ENCODE data around the gene NKAPD1. TPM values are rescaled to one million over a fixed set of nuclear protein-coding genes. Genes with fewer than 3 reads are reported as not detected.

The NKAPD1 gene
- polyA plus RNA-seq, 3 donors = 5.3 to 9.4 (median 7.7) TPM

DNA sequence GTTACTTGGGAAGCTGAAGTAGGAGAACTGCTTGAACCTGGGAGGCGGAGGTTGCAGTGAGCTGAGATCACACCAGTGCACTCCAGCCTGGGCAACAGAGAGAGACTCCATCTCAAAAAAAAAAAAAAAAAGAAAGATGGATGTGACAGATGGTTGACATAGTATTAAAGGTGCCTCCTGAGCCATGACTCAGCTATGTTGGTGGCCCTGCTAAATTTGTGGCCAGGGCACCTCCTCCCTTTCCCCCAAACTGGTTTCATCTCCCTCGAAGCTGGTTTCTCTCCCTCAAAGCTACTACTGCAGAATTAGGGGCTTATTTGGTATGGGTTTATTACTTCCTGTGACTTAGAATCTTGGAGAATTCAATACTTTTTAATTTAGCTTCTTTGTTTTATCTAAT, 44.1 kb downstream of the NKAPD1 start:
- TF ChIP-seq, protein P1, sequence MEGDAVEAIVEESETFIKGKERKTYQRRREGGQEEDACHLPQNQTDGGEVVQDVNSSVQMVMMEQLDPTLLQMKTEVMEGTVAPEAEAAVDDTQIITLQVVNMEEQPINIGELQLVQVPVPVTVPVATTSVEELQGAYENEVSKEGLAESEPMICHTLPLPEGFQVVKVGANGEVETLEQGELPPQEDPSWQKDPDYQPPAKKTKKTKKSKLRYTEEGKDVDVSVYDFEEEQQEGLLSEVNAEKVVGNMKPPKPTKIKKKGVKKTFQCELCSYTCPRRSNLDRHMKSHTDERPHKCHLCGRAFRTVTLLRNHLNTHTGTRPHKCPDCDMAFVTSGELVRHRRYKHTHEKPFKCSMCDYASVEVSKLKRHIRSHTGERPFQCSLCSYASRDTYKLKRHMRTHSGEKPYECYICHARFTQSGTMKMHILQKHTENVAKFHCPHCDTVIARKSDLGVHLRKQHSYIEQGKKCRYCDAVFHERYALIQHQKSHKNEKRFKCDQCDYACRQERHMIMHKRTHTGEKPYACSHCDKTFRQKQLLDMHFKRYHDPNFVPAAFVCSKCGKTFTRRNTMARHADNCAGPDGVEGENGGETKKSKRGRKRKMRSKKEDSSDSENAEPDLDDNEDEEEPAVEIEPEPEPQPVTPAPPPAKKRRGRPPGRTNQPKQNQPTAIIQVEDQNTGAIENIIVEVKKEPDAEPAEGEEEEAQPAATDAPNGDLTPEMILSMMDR (IDR thresholded peaks at IDR 0.05) = no peak
- Mint-ChIP-seq H3K4me1 (peaks cover 37% of the 10 kb centered on the region), H3K9me3 (peaks cover 0 to 2% (median 0%) of the 10 kb centered on the region in 7 donors), H3K4me3 (no peak overlapping the region), H3K27me3 (ENCODE audit: low read depth in 3 of 3) (peaks cover 0 to 2% (median 0%) of the 10 kb centered on the region in 3 donors), H3K36me3 (peaks cover 3 to 8% of the 10 kb centered on the region in 2 donors), H3K27ac (peak overlapping the region in 1 of 7 donors; percentile 25)
- no peak overlapping the region for H3K4me3 ChIP-seq (replicated peaks in 1 of 3; ENCODE audit: low read depth in 2 of 3, low read length in 3 of 3)
- no peaks in the 10 kb centered on the region for H3K27me3 ChIP-seq (ENCODE audit: control insufficient read depth in 2 of 2, insufficient read depth in 2 of 2, low read length in 2 of 2)
- H3K4me2 ChIP-seq (replicated peaks; ENCODE audit: extremely low read depth, low read length, poor library complexity, severe bottlenecking) = no peak overlapping the region
- intact Hi-C loops (cut with micrococcal nuclease) = loop anchor here in 1 of 2 donors (10.0 kb wide), 1 partner anchor 167 kb away; no protein-coding TSS in a partner anchor
- H3K9me3 ChIP-seq (replicated peaks in 1 of 2; ENCODE audit: control insufficient read depth in 1 of 2, insufficient read depth in 1 of 2, low read length in 2 of 2) = no peaks in the 10 kb centered on the region
- peaks cover 28 to 29% of the 10 kb centered on the region in 2 donors for H3K4me1 ChIP-seq (ENCODE audit: control insufficient read depth in 1 of 2, insufficient read depth in 2 of 2, low read length in 2 of 2)
- no peaks in the 10 kb centered on the region for H3K79me2 ChIP-seq (ENCODE audit: insufficient read depth, low read length)
- H3K36me3 ChIP-seq (replicated peaks in 1 of 2; ENCODE audit: control insufficient read depth in 1 of 2, insufficient read depth in 2 of 2, low read length in 2 of 2) = no peaks in the 10 kb centered on the region
- no peaks in the 10 kb centered on the region for H4K20me1 ChIP-seq (ENCODE audit: insufficient read depth, low read length)
- no peak overlapping the region for H2AFZ ChIP-seq (ENCODE audit: insufficient read depth, low read depth, low read length, poor library complexity, severe bottlenecking)
- no peak overlapping the region for H3K27ac ChIP-seq (ENCODE audit: low read depth in 1 of 2, low read length in 2 of 2)
- no peak for DNase-seq
- no CpG with 5 or more reads among the region's 2 CpGs for WGBS (ENCODE audit: insufficient coverage)
- H3K9ac ChIP-seq (ENCODE audit: insufficient read depth, low read length, poor library complexity, severe bottlenecking) = no peak overlapping the region

DNA sequence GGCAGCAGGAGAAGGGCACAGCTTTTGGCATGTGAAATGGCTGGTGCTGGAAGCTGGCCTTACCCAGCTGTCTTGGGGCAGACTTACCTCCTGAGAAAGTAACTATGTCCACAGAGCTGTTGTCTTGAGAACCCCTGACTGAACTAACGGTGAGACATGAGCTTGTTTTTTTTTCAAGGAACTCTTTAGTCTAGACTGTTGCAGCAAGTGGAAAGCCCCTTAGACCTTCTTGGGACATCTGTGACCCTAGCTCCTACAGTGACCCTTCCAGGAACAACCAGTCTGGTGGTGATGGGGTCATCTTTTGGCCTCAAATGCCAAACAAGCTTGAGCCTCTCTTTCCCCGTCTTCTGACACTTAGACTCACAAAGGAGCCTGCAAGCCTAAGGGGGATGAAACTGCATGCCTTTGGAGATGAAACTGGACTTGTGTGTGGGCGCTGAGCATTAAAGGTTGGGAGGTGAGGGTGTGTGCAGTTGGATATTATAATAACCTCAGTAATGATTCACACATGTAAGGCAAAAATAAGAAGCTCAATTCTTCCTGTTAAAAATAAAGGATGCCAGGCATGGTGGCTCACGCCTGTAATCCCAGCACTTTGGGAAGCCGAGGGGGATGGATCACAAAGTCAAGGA, 48.0 kb downstream of the NKAPD1 start:
- H3K9me3 Mint-ChIP-seq = peaks cover 0 to 2% (median 0%) of the 10 kb centered on the region in 7 donors
- WGBS (ENCODE audit: insufficient coverage) = no CpG with 5 or more reads among the region's 5 CpGs
- H3K4me1 Mint-ChIP-seq = peaks cover 28% of the 10 kb centered on the region
- Histone ChIP-seq H3K9ac (ENCODE audit: insufficient read depth, low read length, poor library complexity, severe bottlenecking) (no peak overlapping the region), H3K27me3 (ENCODE audit: control insufficient read depth in 2 of 2, insufficient read depth in 2 of 2, low read length in 2 of 2) (no peaks in the 10 kb centered on the region), H2AFZ (ENCODE audit: insufficient read depth, low read depth, low read length, poor library complexity, severe bottlenecking) (no peak overlapping the region), H3K79me2 (ENCODE audit: insufficient read depth, low read length) (no peaks in the 10 kb centered on the region), H4K20me1 (ENCODE audit: insufficient read depth, low read length) (no peaks in the 10 kb centered on the region), H3K4me1 (ENCODE audit: control insufficient read depth in 1 of 2, insufficient read depth in 2 of 2, low read length in 2 of 2) (peaks cover 22 to 29% of the 10 kb centered on the region in 2 donors), H3K36me3 (replicated peaks in 1 of 2; ENCODE audit: control insufficient read depth in 1 of 2, insufficient read depth in 2 of 2, low read length in 2 of 2) (no peaks in the 10 kb centered on the region), H3K9me3 (replicated peaks in 1 of 2; ENCODE audit: control insufficient read depth in 1 of 2, insufficient read depth in 1 of 2, low read length in 2 of 2) (no peaks in the 10 kb centered on the region), H3K27ac (ENCODE audit: low read depth in 1 of 2, low read length in 2 of 2) (no peak overlapping the region), H3K4me3 (replicated peaks in 1 of 3; ENCODE audit: low read depth in 2 of 3, low read length in 3 of 3) (no peak overlapping the region), H3K4me2 (replicated peaks; ENCODE audit: extremely low read depth, low read length, poor library complexity, severe bottlenecking) (no peak overlapping the region)
- no peaks in the 10 kb centered on the region for H3K27me3 Mint-ChIP-seq (ENCODE audit: low read depth in 3 of 3)
- peaks cover 3 to 8% of the 10 kb centered on the region in 2 donors for H3K36me3 Mint-ChIP-seq
- peak overlapping the region in 4 of 7 donors; percentile 8 to 94 (median 65) for H3K27ac Mint-ChIP-seq
- TF ChIP-seq, protein P1 (IDR thresholded peaks at IDR 0.05) = no peak
- intact Hi-C loops (cut with micrococcal nuclease) = loop anchor here (5.0 kb wide), 1 partner anchor 35 kb away; no protein-coding TSS in a partner anchor
- no peak overlapping the region for H3K4me3 Mint-ChIP-seq
- peak in 2 of 3 donors; percentile 16 to 71 for DNase-seq

All from CD14-positive monocyte (primary cell).